Astrocyte (in vitro differentiated cells and primary cell): ENCODE measurements around the gene ESRP2. TPM values are rescaled to one million over a fixed set of nuclear protein-coding genes. Genes with fewer than 3 reads are reported as not detected.

Source experiments
- DNase-seq: peaks from one replicate; pipeline ENCODE4 v3.0.0-alpha.2; 2010; ENCODE audit warnings: low read depth
- FAIRE-seq: peaks from 2 replicates; lab custom pipeline; 2011; peaks lifted over from hg19 to GRCh38; lab: Jason Lieb, UNC
- H2AFZ ChIP-seq: 2 replicates; pipeline ENCODE4 v1.6.0; 2012; ENCODE audit warnings: low read depth, low read length, inconsistent platforms
- H3K27ac ChIP-seq: 2 replicates; pipeline ENCODE4 v1.5.1; 2011; ENCODE audit warnings: low read depth, low read length, inconsistent platforms
- H3K27me3 ChIP-seq: 2 replicates; pipeline ENCODE4 v1.6.0; 2011; ENCODE audit warnings: low read length, inconsistent platforms; ENCODE audit not compliant: insufficient read depth
- H3K36me3 ChIP-seq: 2 replicates; pipeline ENCODE4 v1.5.1; 2011; ENCODE audit warnings: low read length, inconsistent platforms; ENCODE audit not compliant: insufficient read depth
- H3K4me1 ChIP-seq: 2 replicates; pipeline ENCODE4 v1.5.1; 2011; ENCODE audit warnings: low read length, inconsistent platforms; ENCODE audit not compliant: insufficient read depth
- H3K4me2 ChIP-seq: 2 replicates; pipeline ENCODE4 v1.6.0; 2012; ENCODE audit warnings: low read length, inconsistent platforms
- H3K4me3 ChIP-seq: 2 replicates; pipeline ENCODE4 v1.5.1; 2011; ENCODE audit warnings: low read depth, mild to moderate bottlenecking, low read length, inconsistent platforms; ENCODE audit not compliant: insufficient read depth
- H3K79me2 ChIP-seq: 2 replicates; pipeline ENCODE4 v1.6.0; 2012; ENCODE audit warnings: mild to moderate bottlenecking, low read length, inconsistent platforms; ENCODE audit not compliant: insufficient read depth
- H3K9ac ChIP-seq: 2 replicates; pipeline ENCODE4 v1.6.0; 2012; ENCODE audit warnings: mild to moderate bottlenecking, low read length, inconsistent platforms
- H3K9me3 ChIP-seq: 2 replicates; pipeline ENCODE4 v1.5.1; 2012; ENCODE audit warnings: low read depth, mild to moderate bottlenecking, low read length, inconsistent platforms; ENCODE audit not compliant: insufficient read depth
- H4K20me1 ChIP-seq: 2 replicates; pipeline ENCODE4 v1.6.0; 2012; ENCODE audit warnings: low read length, inconsistent platforms; ENCODE audit not compliant: insufficient read depth
- H3K27ac Mint-ChIP-seq: one replicate; pipeline ENCODE4 v1.8.0; 2021; ENCODE audit warnings: mild to moderate bottlenecking, mixed read lengths; ENCODE audit not compliant: unreplicated experiment
- H3K27me3 Mint-ChIP-seq: one replicate; pipeline ENCODE4 v1.8.0; 2021; ENCODE audit warnings: low read depth, mixed read lengths; ENCODE audit not compliant: unreplicated experiment
- H3K36me3 Mint-ChIP-seq: one replicate; pipeline ENCODE4 v1.8.0; 2021; ENCODE audit warnings: low read depth, mixed read lengths; ENCODE audit not compliant: unreplicated experiment
- H3K4me1 Mint-ChIP-seq: one replicate; pipeline ENCODE4 v1.8.0; 2021; ENCODE audit warnings: low read depth, mixed read lengths; ENCODE audit not compliant: unreplicated experiment
- H3K4me3 Mint-ChIP-seq: one replicate; pipeline ENCODE4 v1.8.0; 2021; ENCODE audit warnings: mild to moderate bottlenecking, moderate library complexity, mixed read lengths; ENCODE audit not compliant: unreplicated experiment
- H3K9me3 Mint-ChIP-seq: one replicate; pipeline ENCODE4 v1.8.0; 2021; ENCODE audit warnings: mild to moderate bottlenecking, mixed read lengths; ENCODE audit not compliant: unreplicated experiment
- CTCF ChIP-seq: IDR thresholded peaks from 2 replicates; pipeline ENCODE4 v1.5.1; 2011; ENCODE audit warnings: low read depth, mild to moderate bottlenecking, inconsistent platforms, low read length, moderate library complexity; ENCODE audit not compliant: insufficient read depth
- EZH2 ChIP-seq: IDR thresholded peaks from 2 replicates; pipeline ENCODE4 v1.6.1; 2012; ENCODE audit warnings: mild to moderate bottlenecking, low read length, inconsistent platforms; ENCODE audit not compliant: insufficient read depth
- total RNA-seq: library from RNA; stranded (reverse); gene quantifications from 2 replicates; pipeline ENCODE4 v1.2.1, GENCODE V29; 2021

Gene ESRP2
- total RNA-seq, 1 donor from 2014 or later: 5.1 TPM

- Mint-ChIP-seq H3K27me3 (no peaks in the 10 kb centered on the region), H3K9me3 (no peaks in the 10 kb centered on the region), H3K4me1 (peaks cover 7% of the 10 kb centered on the region), H3K27ac (peak within 1 kb of the TSS; percentile 34), H3K4me3 (peak within 1 kb of the TSS; percentile 96), H3K36me3 (no peaks in the 10 kb centered on the region)
- TF ChIP-seq CTCF (no peak), EZH2 (no peak)
- peak within 1 kb of the TSS; percentile 86 for H3K9ac ChIP-seq
- H3K36me3 ChIP-seq: no peaks in the 10 kb centered on the region
- peak within 1 kb of the TSS; percentile 95 for H3K4me2 ChIP-seq
- DNase-seq (peak; percentile 94), FAIRE-seq (no peak)
- peaks cover 20% of the 10 kb centered on the region for H4K20me1 ChIP-seq
- no peaks in the 10 kb centered on the region for H3K9me3 ChIP-seq
- peak within 1 kb of the TSS; percentile 93 for H2AFZ ChIP-seq
- peaks cover 30% of the 10 kb centered on the region for H3K79me2 ChIP-seq
- H3K4me3 ChIP-seq: peak within 1 kb of the TSS; percentile 93
- H3K27me3 ChIP-seq: no peaks in the 10 kb centered on the region
- H3K4me1 ChIP-seq: peaks cover 12% of the 10 kb centered on the region
- peak within 1 kb of the TSS; percentile 23 for H3K27ac ChIP-seq
These were observed 9.3 kb upstream of the ESRP2 start, which contains the start of gene PLA2G15 for GRCh38 chr16:68244903-68245853. Gene PLA2G15, plus strand, starts transcription at chr16:68245373. Its CDS starts 54 bp downstream, at chr16:68245427.

- TF ChIP-seq EZH2: no peak
- no peak for TF ChIP-seq CTCF
- Mint-ChIP-seq H3K4me1 (peaks cover 7% of the 10 kb centered on the region), H3K9me3 (no peaks in the 10 kb centered on the region), H3K36me3 (no peaks in the 10 kb centered on the region), H3K4me3 (peak overlapping the region; percentile 96), H3K27me3 (no peaks in the 10 kb centered on the region), H3K27ac (no peak overlapping the region)
- H2AFZ ChIP-seq: peak overlapping the region; percentile 93
- FAIRE-seq (no peak), DNase-seq (no peak)
- H3K79me2 ChIP-seq: peaks cover 30% of the 10 kb centered on the region
- no peaks in the 10 kb centered on the region for H3K27me3 ChIP-seq
- peak overlapping the region; percentile 95 for H3K4me2 ChIP-seq
- peak overlapping the region; percentile 86 for H3K9ac ChIP-seq
- peaks cover 12% of the 10 kb centered on the region for H3K4me1 ChIP-seq
- H3K4me3 ChIP-seq: peak overlapping the region; percentile 93
- H3K9me3 ChIP-seq: no peaks in the 10 kb centered on the region
- peak overlapping the region; percentile 23 for H3K27ac ChIP-seq
- no peaks in the 10 kb centered on the region for H3K36me3 ChIP-seq
- peaks cover 20% of the 10 kb centered on the region for H4K20me1 ChIP-seq
These were observed 8.6 kb upstream of the ESRP2 start for GRCh38 chr16:68244481-68244902.
